ENCODE results near the gene HPCA. TPM values are rescaled to one million over a fixed set of nuclear protein-coding genes. Genes with fewer than 3 reads are reported as not detected.

The HPCA gene
- total and polyA plus RNA-seq, 2 donors (not counting 3 experiments of a cell fraction or from before 2014, with no cell fraction given), result not detected

GRCh38 chr1:32895325-32896215 lies 9.3 kb downstream of the HPCA start:
- H3K9me3 ChIP-seq (replicated peaks; ENCODE audit: control insufficient read depth, insufficient read depth, low read length), result no peaks in the 10 kb centered on the region
- intact Hi-C loops (cut with micrococcal nuclease), result no loop called here
- CTCF ChIA-PET, result interaction anchor here (1.0 to 2.1 kb wide), 4 partner anchors 8 to 190 kb away, joined by 3 to 13 read pairs (median 4); partner anchors contain the start of gene HPCA
- H3K4me3 ChIP-seq (replicated peaks in 1 of 3; ENCODE audit: insufficient read depth in 1 of 3, low read depth in 1 of 3, low read length in 3 of 3), result no peak overlapping the region
- dilution Hi-C loops (cut with MboI; ENCODE audit: extremely low pct_ligation_motif_present, low sequenced_read_pairs), result no loop called here
- H4K20me1 ChIP-seq (replicated peaks; ENCODE audit: control insufficient read depth, extremely low read depth, insufficient read depth, low read length), result no peaks in the 10 kb centered on the region
- H3K36me3 ChIP-seq (ENCODE audit: control insufficient read depth in 2 of 2, extremely low read depth in 1 of 2, insufficient read depth in 2 of 2, low read length in 2 of 2), result no peaks in the 10 kb centered on the region
- peaks cover 13 to 19% of the 10 kb centered on the region in 2 experiments for H3K27me3 ChIP-seq (ENCODE audit: control insufficient read depth in 2 of 2, insufficient read depth in 2 of 2, low read length in 2 of 2)
- no peak overlapping the region for H2AFZ ChIP-seq (ENCODE audit: low read depth, low read length)
- DNase-seq (ENCODE audit: low read depth, low spot score), result no peak
- H3K4me2 ChIP-seq (ENCODE audit: insufficient read depth, low read length), result no peak overlapping the region
- FAIRE-seq, result no peak
- peaks cover 8% of the 10 kb centered on the region for H3K4me1 ChIP-seq (ENCODE audit: control insufficient read depth, extremely low read depth, insufficient read depth, low read length)
- BruUV-seq (replicated peaks), result no TSS peak
- no peaks in the 10 kb centered on the region for H3K79me2 ChIP-seq (ENCODE audit: control insufficient read depth, insufficient read depth, low read length)
- POLR2A ChIA-PET, result no interaction called here
- H3K9ac ChIP-seq (replicated peaks; ENCODE audit: extremely low read depth, insufficient read depth, low read length), result no peak overlapping the region
- no peak overlapping the region for H3K27ac ChIP-seq (ENCODE audit: insufficient read depth, low read depth, low read length)
- H3K9me1 ChIP-seq (replicated peaks; ENCODE audit: control insufficient read depth, extremely low read depth, insufficient read depth, low read length), result no peaks in the 10 kb centered on the region
- TF ChIP-seq FOS (IDR thresholded peaks at IDR 0.05; ENCODE audit: borderline replicate concordance, insufficient read depth, low read length) (no peak), GATA2 (IDR thresholded peaks at IDR 0.05; ENCODE audit: insufficient read depth, insufficient read length, low read depth, low read length) (no peak), MAX (IDR thresholded peaks at IDR 0.05; ENCODE audit: insufficient read depth, insufficient read length) (no peak), JUN (IDR thresholded peaks at IDR 0.05; ENCODE audit: borderline replicate concordance, insufficient read depth, insufficient read length, low read depth) (no peak), POLR2AphosphoS5 (IDR thresholded peaks at IDR 0.05; ENCODE audit: insufficient read depth, low read depth, low read length) (no peak), MYC (IDR thresholded peaks at IDR 0.05; ENCODE audit: low read depth, low read length) (no peak), EZH2 (IDR thresholded peaks at IDR 0.05; ENCODE audit: borderline replicate concordance, low read depth, low read length, severe bottlenecking) (no peak), CTCF (IDR thresholded peaks at IDR 0.05; ENCODE audit: extremely low read depth in 1 of 2, insufficient read depth in 1 of 2, low read depth in 1 of 2, low read length in 2 of 2) (no peak), POLR2A (IDR thresholded peaks at IDR 0.05; ENCODE audit: low read depth, low read length) (no peak)

Measured in endothelial cell of umbilical vein (primary cell).